NCI-H187 treated with DMSO at 0.1 percent for 48 hours (cell line): ENCODE data around the gene DSTYK.
"Not testable (repeated sequence)": the region's sequence is repeated elsewhere in the genome, so short reads cannot be mapped to it uniquely, and the experiment has no call there.

ENCODE experiments used
- DNase-seq: peaks from one replicate; lab custom pipeline; 2025; lab: John Stamatoyannopoulos, UW

The DSTYK gene

GRCh38 chr1:205241366-205242030 is 30.0 kb upstream of the DSTYK start:
- no peak for DNase-seq

GRCh38 chr1:205240569-205240968 is 29.1 kb upstream of the DSTYK start:
- DNase-seq = no peak

GRCh38 chr1:205240118-205240517 is 28.6 kb upstream of the DSTYK start:
- no peak for DNase-seq

- no peak for DNase-seq
Measured at GRCh38 chr1:205239078-205239477, 27.6 kb upstream of the DSTYK start.

- DNase-seq = no peak
Measured at GRCh38 chr1:205237526-205238484, 26.3 kb upstream of the DSTYK start.

GRCh38 chr1:205236951-205237475 is 25.5 kb upstream of the DSTYK start:
- no peak for DNase-seq

- no peak for DNase-seq
Measured at GRCh38 chr1:205236526-205236925, 25.0 kb upstream of the DSTYK start.

- no peak for DNase-seq
Measured at GRCh38 chr1:205235951-205236350, 24.4 kb upstream of the DSTYK start.

GRCh38 chr1:205233986-205234385 is 22.5 kb upstream of the DSTYK start:
- DNase-seq = not testable (repeated sequence)

GRCh38 chr1:205232945-205233397 is 21.5 kb upstream of the DSTYK start:
- no peak for DNase-seq

- DNase-seq = no peak
Measured at GRCh38 chr1:205232127-205232820, 20.8 kb upstream of the DSTYK start.

GRCh38 chr1:205230982-205231381 is 19.5 kb upstream of the DSTYK start:
- no peak for DNase-seq

- no peak for DNase-seq
Measured at GRCh38 chr1:205229916-205230700, 18.6 kb upstream of the DSTYK start.

GRCh38 chr1:205229399-205229871 is 17.9 kb upstream of the DSTYK start:
- peak; percentile 96 for DNase-seq

GRCh38 chr1:205228093-205228521 is 16.6 kb upstream of the DSTYK start:
- no peak for DNase-seq

- DNase-seq = peak; percentile 94
Measured at GRCh38 chr1:205227584-205228013, 16.1 kb upstream of the DSTYK start, which contains the start of gene TMCC2. TMCC2 (plus strand) TSS chr1:205227946; CDS start chr1:205228565, 619 bp downstream.

GRCh38 chr1:205226868-205227583 is 15.5 kb upstream of the DSTYK start:
- DNase-seq = no peak

GRCh38 chr1:205225901-205226765 is 14.6 kb upstream of the DSTYK start:
- DNase-seq = no peak

- no peak for DNase-seq
Measured at GRCh38 chr1:205224736-205225135, 13.2 kb upstream of the DSTYK start.
